Activated CD8-positive, alpha-beta memory T cell treated with anti-CD3 and anti-CD28 coated beads, Interleukin-2, amount 50 U/mL, for 1 hour (primary cell): Measurements from ENCODE around the gene FAM120A.

Experiments
- DNase-seq: peaks from one replicate; pipeline ENCODE4 v3.0.0-alpha.2; 2020; ENCODE audit errors: extremely low read depth

The FAM120A gene

DNA sequence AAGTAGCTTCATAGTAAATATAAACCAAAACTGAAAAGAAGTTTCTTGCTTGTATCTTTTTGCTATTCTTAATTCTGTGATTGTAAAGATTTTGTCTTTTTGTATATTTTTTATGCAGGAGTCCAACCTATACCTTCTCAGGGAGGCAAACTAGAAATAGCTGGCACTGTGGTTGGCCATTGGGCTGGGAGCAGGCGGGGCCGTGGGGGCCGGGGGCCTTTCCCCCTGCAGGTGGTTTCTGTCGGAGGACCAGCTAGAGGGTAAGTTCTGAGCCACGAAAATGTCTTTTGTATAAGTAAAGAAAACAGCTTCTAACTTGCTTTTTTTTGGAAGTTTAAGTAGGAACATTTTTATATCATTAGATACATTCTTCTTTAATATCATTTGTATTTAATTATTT, 109.5 kb downstream of the FAM120A start:
- no peak for DNase-seq

DNA sequence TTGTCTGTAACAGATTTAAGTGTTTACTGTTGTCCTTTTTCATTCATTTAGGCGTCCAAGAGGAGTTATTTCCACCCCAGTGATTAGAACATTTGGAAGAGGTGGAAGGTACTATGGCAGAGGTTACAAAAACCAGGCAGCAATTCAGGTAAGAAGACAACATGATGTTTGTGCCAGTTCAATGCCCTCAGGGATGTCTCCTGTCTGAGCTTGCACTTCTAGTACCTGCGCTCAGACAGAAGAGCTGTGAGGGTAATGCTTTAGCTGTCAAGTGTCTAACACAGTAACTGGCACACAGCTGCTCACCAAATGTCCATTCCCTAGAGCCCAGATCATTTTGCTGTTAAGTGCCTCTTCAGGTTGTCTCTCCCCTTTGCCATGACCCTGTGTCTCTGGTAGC, 110.7 kb downstream of the FAM120A start:
- no peak for DNase-seq

DNA sequence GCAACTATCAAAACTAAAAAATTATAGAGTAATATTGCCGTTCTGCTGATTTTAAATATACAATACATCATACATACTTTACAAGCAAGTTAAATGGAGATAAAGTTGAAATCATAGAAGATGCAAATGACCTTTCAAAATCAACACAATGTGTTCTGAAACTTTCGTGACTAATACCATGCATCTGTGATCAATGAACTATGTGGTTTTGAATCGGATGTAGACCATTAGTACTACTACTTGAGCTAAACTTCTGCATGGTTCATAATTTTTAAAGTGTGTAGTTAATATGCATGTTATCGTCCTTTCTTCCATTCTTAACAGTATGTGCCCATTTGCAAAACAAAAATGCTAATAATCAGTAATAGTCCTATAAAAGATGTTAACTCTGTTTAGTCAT, 113.6 kb downstream of the FAM120A start:
- no peak for DNase-seq

DNA sequence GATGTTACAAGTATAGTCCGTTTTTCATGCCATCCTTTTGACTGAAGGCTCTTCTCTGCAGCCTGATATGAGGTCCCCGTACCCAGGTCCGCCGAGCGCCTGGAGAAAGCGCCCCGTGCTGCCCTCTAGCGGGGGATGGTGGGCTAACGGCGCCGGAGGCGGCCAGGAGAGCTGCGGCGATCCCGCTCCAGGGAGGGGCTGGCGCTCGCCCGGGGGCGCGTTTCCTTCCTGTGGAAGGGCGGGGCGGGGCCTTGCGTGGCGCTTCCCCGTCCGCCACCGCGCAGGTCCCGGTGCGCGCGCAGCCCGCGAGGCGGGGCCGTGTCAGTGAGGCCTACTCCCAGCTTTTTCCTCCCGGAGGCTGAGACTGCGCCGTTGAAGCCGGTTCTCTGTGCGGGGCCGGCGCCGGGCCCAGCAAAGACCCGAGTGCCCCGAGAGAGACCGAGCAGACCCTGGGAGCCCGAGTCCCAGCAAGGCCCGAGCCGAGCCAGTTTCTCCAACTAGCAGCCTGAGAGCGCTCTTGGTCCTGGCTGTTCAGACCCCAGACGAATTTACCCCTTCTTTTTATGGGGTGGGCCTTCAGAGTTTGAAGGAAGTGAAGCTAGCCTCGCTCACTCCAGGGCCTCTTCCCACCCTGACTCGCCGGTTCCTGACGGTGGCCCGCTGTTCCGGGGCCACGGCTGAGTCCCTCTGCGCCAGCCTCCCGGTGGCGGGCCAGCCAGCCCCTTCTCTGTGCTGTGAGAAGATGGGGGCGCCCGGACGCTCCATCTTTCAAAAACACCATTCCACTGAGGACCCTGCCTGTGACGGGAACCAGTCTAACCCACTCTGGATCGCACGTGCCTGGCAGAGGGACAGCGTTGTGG, 115.2 kb downstream of the FAM120A start:
- peak; percentile 87 for DNase-seq

DNA sequence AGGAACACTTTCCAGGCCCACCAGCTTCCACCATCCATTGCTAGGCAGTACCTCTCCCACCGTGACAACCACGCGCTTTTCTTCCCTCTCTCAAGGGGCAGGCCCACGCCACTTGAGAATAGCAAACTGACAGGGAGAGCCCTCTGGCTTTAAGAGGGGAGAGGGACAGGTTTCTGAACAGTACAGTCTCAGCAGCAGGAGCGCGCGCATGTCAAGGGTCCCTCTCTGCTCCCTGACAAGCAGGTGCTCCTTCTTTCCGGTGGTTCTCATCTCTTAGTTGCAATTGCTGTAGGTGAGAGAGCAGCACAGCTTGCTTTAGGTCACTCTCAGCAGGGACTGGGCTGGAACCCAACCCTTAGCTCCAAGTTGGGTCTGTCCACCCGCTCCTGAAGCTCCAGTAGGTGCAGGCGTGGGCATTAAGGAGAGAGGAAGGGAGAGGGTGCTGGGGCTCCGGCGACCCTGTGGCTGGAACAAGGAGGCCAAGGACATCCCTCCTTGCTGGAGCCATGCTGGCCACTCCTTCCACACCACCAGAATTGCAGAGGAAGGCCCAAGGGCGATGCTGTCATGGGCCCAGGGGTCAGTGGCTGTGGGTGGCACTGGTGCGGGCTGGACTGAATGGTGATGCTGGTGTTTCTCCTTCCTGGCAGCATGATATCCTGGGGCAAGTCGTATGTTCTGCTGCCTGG, 115.9 kb downstream of the FAM120A start:
- DNase-seq, result no peak

DNA sequence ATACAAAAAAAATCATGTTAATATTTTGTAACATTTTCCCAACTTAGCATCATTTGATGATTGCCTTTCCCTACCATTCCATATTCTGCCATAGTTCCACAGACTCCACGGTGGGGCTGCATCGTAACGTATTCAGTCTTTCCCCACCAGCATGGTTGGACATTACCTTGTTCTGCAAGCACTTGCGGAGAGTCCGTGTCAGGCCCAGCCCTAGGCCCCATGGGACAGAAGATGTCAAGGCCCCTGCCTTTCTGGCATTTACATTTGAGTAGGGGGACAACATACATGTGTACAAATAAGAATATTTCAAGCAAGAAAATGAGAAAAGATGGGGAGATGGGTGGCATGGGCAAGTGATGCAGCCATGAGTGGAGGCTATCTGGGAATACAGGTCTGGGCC, 116.7 kb downstream of the FAM120A start:
- DNase-seq, result no peak

DNA sequence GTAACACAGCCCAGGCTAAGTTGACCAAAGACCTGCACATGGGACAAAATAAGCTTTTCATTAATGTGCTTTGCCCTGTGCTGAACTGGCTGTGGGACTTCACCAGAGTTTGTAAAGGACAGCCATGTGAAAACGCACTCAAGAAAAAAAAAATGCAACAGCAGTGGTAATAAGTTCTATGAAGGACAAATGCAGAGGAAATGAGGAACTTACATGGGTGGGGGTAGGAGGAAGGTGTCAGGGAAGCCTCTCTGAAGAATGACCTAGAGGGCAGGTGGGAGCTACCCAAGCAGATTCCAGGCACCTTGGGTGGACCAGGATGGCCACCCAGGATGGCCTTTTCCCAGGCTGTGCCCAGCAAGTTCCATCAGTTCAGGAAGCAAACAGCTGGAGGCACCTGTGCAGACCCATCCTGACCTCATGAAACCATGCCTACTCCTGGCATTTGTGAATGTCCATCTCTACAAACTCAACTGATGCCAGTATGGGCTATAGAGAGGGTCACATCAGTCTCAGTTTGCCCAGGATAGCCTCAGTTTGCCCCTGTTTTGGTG, 118.2 kb downstream of the FAM120A start:
- DNase-seq, result no peak

DNA sequence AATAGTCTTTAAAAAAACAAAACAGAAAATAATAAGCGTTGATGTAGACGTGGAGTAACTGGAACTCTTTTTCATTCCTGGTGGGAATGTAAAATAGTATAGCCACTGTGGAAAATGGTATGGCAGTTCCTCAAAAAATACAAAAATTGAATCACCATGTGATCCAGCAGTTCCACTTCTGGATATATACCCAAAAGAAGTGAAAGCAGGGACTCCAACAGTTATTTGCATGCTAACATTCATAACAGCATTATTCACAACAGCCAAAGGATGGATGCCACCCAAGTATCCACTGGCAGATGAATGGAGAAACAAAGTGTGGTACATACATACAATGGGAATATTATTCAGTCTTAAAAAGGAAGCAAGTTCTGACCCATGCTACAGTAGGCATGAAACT, 120.7 kb downstream of the FAM120A start:
- no peak for DNase-seq

DNA sequence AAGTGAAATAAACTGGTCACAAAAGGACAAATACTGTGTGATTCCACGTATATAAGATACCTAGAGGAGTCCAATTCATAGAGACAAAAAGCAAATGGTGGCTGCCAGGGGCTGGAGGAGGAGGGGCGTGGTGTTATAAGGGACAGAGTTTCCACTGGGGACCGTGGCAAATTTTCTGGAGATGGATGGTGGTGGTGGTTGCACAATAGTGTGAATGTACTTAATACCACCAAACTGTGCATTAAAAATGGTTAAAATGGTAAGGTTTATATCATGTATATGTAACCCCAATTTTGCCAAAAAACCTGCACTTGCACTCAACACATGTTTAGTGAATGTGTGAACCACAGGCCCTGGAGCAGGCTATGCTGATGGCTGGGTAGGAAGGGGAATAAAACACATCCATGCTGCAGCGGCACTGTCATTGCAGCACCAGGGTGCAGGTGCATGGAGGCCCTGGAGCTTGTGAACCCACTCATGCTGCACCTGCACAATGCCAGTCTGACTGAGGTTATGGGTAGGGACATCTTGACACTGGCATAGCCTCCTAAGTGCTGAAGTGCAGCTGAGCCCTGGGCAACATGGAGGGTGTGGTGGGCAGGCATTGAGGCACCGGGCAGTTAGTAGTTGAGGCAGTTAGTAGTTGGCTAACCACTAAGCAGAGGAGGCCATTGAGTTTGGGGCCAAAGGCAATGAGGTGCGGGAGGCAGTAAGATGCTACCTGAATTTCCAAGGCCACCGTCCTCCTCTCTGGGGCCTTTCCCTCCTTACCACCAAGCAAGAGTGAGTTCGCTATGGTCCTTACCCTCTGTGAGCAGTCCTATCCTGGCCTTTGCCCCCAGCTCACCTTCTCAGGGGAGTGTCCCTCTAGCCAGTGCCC, 121.4 kb downstream of the FAM120A start:
- DNase-seq, result no peak

DNA sequence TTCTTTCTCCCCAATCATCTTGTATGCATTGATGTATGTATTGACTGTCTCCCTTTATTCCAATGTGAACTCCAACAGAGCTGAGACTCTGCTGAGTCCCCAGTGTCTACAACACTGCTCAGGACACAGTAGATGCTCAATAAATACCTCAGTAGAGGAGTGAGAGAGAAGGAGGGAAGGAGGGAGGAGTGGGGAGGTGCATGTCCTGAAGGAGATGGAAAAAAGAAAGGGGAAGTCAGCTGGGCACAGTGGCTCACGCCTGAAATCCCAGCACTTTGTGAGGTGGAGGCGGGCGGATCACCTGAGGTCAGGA, 122.0 kb downstream of the FAM120A start:
- no peak for DNase-seq

DNA sequence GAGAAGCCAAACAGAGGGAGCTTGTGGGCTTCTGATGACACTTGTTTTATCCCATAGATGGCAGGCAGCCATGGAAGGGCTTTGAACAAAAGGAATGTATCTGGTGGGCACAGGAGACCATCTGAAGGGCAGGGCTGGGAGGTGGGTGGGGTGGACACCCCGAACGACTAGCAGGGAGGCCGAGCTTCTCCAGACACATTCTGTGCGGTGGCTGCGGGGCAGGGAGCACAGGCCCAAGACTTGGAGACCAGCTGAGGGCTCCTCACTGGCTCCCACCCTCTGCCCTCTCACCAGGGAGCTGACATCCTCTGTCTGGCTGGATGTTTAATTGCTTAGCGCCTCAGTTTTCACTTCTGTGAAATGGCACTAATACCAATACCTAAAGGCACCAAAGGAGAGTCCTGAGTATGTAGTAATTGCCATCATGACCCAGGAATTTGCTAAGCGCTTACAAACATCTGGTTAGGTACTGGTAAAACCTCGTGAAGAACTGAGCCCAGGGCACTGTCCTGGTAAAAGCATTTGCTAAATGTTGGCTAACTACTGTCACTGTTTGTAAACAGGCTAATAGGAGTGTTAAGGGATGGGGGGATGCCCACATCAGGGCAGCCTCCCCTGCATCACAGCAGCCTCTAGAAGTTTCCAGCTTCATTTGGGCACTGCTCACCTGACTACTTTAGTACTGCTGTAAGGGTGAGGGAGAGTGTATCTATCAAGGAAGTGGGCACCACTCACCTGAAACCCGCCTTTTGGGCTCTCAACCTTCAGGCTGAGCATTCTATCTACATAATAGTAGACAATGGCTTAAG, 122.8 kb downstream of the FAM120A start:
- no peak for DNase-seq

DNA sequence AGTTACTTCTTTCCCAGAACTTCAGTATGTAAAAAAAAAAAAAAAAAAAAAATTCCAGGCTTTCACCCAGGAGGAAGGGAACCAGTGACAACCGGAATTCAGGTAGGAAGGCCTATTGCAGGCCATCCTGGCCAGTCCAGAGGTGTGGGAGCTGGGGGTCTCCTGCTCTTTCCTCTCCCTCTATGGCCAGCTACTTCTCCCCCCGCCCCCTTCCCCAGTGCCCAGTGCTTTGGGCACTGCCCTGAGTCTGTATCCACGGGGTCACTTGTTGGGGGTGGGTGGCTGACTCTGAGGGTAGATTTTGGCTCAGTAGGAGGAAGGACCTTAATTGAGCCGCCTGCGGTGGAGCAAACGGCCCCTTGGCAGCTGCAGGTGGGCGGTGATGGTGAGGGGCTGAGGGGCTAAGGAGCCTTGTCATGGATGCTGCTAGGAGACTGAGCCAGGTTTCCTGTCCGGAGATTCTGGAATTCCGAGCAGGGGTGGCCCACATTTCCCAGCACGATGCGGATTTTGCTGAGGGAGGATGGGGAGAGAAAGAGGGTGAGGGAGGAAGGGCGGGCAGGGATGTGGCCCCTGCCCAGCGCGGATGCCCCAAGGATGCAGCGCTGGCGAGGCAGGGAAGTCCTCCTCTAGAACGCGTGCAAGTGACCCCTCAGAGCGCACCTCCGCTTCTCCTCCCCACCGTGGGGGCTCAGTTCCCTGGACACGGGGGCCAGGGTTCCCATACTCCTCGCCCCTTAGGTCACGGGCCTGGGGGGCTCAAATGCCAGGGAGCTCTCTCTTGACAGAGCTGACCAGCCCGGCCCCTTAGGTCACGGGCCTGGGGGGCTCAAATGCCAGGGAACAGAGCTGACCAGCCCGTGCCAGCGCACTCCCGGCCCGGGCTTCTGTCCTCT, 123.7 kb downstream of the FAM120A start:
- DNase-seq, result no peak

DNA sequence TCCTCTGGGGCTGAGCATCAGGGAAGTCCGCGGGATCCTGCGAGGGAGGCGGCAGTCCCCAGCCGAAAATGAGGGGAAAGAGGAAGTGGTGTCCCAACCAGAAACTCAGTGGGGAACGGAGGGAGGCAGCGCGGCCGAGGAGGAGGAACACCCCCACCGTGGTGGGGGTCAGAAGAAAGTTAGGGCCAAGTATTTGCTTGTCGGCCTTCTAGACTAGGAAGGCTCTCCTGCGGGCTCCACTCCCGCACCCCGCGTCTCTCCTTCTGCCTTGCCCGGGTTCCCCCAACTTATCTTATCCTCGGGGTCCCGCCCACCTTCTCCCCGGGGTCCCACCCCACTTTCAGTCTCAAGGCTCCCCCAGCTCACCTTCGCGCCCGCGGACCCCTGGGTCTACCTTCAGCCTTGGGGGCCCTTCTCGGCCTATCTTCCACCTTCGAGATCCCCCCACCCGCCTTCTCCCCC, 124.3 kb downstream of the FAM120A start:
- no peak for DNase-seq

DNA sequence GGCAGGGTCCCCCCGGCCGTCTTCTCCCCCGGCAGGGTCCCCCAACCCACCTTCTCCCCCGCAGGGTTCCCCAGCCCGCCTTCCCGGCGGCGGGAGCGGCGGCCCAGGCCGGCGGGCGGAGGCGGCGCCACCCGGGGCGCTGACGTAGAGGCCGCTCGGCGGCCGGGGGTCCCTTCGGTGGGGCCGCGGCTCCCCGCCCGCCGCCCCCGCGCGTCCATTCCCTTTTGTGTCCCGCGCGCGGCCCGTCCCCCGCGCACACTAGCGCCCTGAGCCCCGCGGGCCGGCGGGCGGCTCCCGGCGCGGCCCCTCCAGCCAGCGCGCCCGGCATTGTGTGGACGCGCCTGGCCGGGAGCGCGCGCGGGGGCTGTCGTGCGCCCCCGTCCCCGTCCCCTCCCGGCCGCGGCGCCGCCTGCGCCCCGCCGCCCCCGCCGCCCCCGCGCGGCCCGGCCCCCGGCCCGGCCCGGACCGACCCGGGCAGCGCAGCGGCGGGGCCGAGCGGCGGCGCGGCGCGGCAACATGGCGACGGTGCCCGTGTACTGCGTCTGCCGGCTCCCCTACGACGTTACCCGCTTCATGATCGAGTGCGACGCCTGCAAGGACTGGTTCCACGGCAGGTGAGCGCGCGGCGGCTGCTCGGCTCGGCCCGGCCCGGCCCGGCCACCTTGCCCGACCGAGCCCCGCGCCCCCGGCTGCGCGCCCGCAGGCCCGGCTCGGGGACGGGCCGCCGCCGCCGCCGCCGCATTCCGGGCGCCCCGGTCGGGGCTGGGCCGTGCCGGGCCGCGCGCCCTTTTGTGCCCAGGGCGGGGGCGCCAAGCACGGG, 125.0 kb downstream of the FAM120A start, which contains the start of gene PHF2:
Gene PHF2 (plus strand): TSS at position 327 of the 820 bp plus-strand sequence. CDS start 190 bp downstream, at position 517.
- no peak for DNase-seq

DNA sequence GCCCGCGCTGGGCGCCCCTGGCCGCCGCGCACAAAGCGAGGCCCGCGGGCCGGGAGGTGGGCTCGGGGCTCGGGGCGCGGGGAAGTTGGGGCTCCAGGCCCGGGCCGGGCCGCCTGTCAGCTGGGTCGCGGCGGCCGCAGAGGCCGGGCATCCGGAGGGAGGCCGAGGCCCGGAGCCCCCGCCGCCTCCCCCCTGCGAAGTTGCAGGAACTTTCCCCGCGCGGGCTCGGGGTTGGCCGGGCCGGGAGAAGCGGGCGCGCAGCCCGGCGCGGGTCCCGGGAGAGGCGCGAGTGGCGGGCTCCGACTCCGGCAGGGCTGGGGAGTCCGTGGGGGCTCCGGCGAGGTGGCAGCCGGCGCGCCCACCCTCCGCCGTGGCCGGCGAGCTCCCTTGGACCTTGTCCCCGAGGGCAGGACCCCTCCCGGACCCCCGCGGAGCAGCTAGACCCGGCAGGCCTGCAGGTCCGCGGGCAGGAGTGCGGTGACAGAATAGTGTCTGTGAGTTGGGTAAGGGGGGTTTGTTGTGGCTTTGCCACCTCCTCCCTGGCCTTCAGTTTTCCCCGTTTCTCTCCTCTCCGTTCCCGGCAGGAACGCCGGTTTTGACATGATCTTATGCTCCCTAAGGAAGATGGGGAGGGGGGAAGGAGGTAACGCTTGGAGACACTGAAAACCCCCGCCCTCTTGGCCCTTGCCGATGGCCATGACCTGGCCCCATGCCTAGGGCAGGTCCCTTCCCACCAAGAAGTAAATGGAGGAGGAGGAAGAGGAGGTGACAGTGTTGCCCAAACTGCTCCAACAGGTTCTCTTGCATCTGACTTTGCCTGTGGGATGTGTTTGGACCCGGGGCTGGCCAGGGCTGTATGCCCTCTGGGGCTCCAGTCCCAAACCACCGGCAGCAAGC, 125.8 kb downstream of the FAM120A start:
- DNase-seq, result no peak

DNA sequence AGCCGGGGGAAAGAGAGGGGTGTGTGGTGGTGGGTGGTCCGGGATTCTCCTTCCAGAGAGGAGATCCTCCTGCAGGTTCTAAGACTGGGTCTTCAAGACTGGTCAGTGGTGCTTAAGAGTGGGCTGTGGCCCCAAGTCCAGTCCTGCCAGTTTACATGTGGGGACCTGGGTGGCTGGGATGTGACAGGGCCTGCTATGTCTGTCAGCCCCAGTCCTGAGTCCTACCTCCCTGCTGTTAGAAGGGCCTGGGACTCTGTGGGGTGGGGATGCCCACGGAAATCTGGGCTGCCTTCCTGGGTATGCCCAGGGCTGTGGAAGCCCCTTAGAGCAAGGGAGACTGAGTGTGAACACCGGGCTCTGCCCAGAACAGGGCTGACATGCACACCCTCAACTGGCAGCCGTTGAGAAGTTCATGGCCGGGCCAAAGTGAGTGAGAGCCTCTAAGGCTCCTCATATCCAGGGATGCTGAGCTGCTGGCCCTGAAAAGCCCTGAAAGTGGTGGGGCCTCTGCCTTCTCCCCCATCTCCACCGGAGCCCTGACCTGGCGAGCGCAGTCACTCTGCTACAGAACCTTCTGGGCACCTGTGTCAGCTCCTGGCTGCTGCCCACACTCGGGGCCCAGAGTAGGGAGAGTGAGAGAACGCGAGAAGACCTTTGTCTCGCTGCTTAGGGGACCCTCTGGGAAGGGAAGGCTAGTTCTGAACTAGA, 126.6 kb downstream of the FAM120A start:
- no peak for DNase-seq

DNA sequence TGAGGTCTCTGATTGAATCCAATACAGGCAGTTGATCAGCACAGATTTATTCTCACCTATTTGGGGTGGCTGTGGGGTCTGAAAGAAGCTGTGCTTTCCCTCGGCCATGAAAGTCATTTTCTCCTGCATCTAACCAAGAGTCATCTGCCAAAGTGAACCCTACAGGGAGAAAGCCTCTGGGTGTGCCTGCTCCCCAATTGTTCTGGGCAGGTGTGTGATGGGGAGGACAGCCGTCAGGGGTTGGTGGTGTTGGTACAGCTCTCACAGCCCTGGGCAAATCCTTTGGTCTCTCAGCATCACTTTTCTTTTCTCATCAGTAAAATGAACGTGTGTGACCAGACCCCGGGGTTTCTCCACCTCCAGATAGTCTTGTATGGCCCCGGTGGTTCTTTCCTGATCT, 127.4 kb downstream of the FAM120A start:
- DNase-seq, result no peak
